HEK293T (cell line): ENCODE data around the gene SELENOF.

Experiments
- ARNT ChIP-seq: fragments of 450-650 bp; IDR thresholded peaks from 2 replicates; pipeline ENCODE4 v1.6.1; 2017; ENCODE audit warnings: mild to moderate bottlenecking
- BHLHE40 ChIP-seq: fragments of 450-650 bp; IDR thresholded peaks from 2 replicates; pipeline ENCODE4 v1.6.1; 2016; ENCODE audit warnings: mild to moderate bottlenecking, moderate library complexity, borderline replicate concordance
- ELF4 ChIP-seq: fragments of 450-650 bp; IDR thresholded peaks from 2 replicates; pipeline ENCODE4 v1.6.1; 2017; ENCODE audit warnings: antibody characterized with exemption
- FOXM1 ChIP-seq: fragments of 450-650 bp; IDR thresholded peaks from 2 replicates; pipeline ENCODE4 v1.6.1; 2017; ENCODE audit warnings: mild to moderate bottlenecking, borderline replicate concordance
- HDGF ChIP-seq: fragments of 450-650 bp; IDR thresholded peaks from 2 replicates; pipeline ENCODE4 v1.6.1; 2017; ENCODE audit warnings: antibody characterized with exemption, borderline replicate concordance
- L3MBTL2 ChIP-seq: fragments of 450-650 bp; conservative IDR thresholded peaks from 2 replicates; pipeline ENCODE4 v1.6.1; 2016; ENCODE audit warnings: mild to moderate bottlenecking
- SP1 ChIP-seq: fragments of 450-650 bp; IDR thresholded peaks from 2 replicates; pipeline ENCODE4 v1.6.1; 2017
- ZNF384 ChIP-seq: fragments of 450-650 bp; IDR thresholded peaks from 2 replicates; pipeline ENCODE4 v1.6.1; 2016

- TF ChIP-seq L3MBTL2 (no peak), FOXM1 (no peak), ELF4 (no peak), HDGF (no peak), BHLHE40 (no peak), ARNT (no peak), ZNF384 (no peak), SP1 (no peak)
These were observed 26.3 kb downstream of the SELENOF start for GRCh38 chr1:86887479-86888162.
